Measurements from ENCODE around the gene TANC1.

GRCh38 chr2:159218389-159218788 is 249.9 kb downstream of the TANC1 start:
- TF ChIP-seq EP300 (IDR thresholded peaks at IDR 0.05) = no peak
- no peak for TF ChIP-seq CTCF (IDR thresholded peaks at IDR 0.05)
- TF ChIP-seq POLR2A (IDR thresholded peaks at IDR 0.05) = no peak
- no peak for TF ChIP-seq POLR2AphosphoS5 (IDR thresholded peaks at IDR 0.05)

Data from sigmoid colon (tissue), 4 donors.